ENCODE results near the gene SNRK.

The SNRK gene

GRCh38 chr3:43388175-43388574 lies 101.8 kb downstream of the SNRK start:
- Histone ChIP-seq H2BK15ac (ENCODE audit: low read depth, poor library complexity, severe bottlenecking) (peak overlapping the region; percentile 36), H4K8ac (ENCODE audit: low read length) (no peak overlapping the region)
- WGBS, result 100% methylated on average over 4 of the region's 5 CpGs

GRCh38 chr3:43388915-43389314 lies 102.6 kb downstream of the SNRK start:
- no peak overlapping the region for H3K4me3 ChIP-seq (ENCODE audit: insufficient read depth in 1 of 2, low read depth in 1 of 2, low read length in 2 of 2)
- H2BK12ac ChIP-seq (ENCODE audit: low read length in 2 of 2), result no peak overlapping the region
- no peak overlapping the region for H3K4ac ChIP-seq (ENCODE audit: low read depth in 1 of 2, low read length in 2 of 2)
- H3K4me1 ChIP-seq (ENCODE audit: control insufficient read depth, insufficient read depth, low read depth, low read length), result peaks cover 4% of the 10 kb centered on the region
- no peak overlapping the region for H3K14ac ChIP-seq (ENCODE audit: low read length in 2 of 2)
- peak overlapping the region in 1 of 2 experiments; percentile 14 for H3K18ac ChIP-seq (ENCODE audit: low read depth in 1 of 2, low read length in 2 of 2)
- H2BK120ac ChIP-seq (ENCODE audit: low read depth, low read length), result no peak overlapping the region
- H3K79me1 ChIP-seq (replicated peaks; ENCODE audit: low read length, poor library complexity, severe bottlenecking), result peaks cover 6% of the 10 kb centered on the region
- no peak overlapping the region for H4K91ac ChIP-seq (ENCODE audit: low read length)
- H3K36me3 ChIP-seq (ENCODE audit: control insufficient read depth in 1 of 2, insufficient read depth in 2 of 2, low read depth in 1 of 2, low read length in 2 of 2), result peaks cover 0 to 4% of the 10 kb centered on the region in 2 experiments
- no peaks in the 10 kb centered on the region for H3K9me3 ChIP-seq (ENCODE audit: control insufficient read depth, low read length)
- no peak overlapping the region for H2AFZ ChIP-seq (ENCODE audit: low read depth, low read length)
- H3K27me3 ChIP-seq (ENCODE audit: control insufficient read depth in 1 of 2, insufficient read depth in 1 of 2, low read length in 2 of 2), result no peaks in the 10 kb centered on the region
- no peak overlapping the region for H4K8ac ChIP-seq (ENCODE audit: low read length)
- no peak overlapping the region for H3K9ac ChIP-seq (ENCODE audit: low read length)
- H3K23ac ChIP-seq (ENCODE audit: low read length in 2 of 2), result no peak overlapping the region
- peak; percentile 37 for DNase-seq
- no peak overlapping the region for H2AK5ac ChIP-seq (ENCODE audit: low read length, severe bottlenecking)
- H2BK15ac ChIP-seq (ENCODE audit: low read depth, poor library complexity, severe bottlenecking), result no peak overlapping the region
- no peak overlapping the region for H2BK5ac ChIP-seq (ENCODE audit: low read depth, low read length, poor library complexity, severe bottlenecking)
- no peak overlapping the region for H3K4me2 ChIP-seq (ENCODE audit: low read length, poor library complexity, severe bottlenecking)
- H3K27ac ChIP-seq (ENCODE audit: low read length, poor library complexity, severe bottlenecking), result no peak overlapping the region

More at GRCh38 chr3:43388175-43388574, 101.8 kb downstream of the SNRK start:
- Histone ChIP-seq H3K23ac (ENCODE audit: low read length in 2 of 2) (no peak overlapping the region), H2BK120ac (ENCODE audit: low read depth, low read length) (no peak overlapping the region), H3K4ac (ENCODE audit: low read depth in 1 of 2, low read length in 2 of 2) (peak overlapping the region in 1 of 2 experiments; percentile 41), H2AFZ (ENCODE audit: low read depth, low read length) (no peak overlapping the region), H2BK5ac (ENCODE audit: low read depth, low read length, poor library complexity, severe bottlenecking) (no peak overlapping the region), H3K4me1 (ENCODE audit: control insufficient read depth, insufficient read depth, low read depth, low read length) (peaks cover 4% of the 10 kb centered on the region), H3K27me3 (ENCODE audit: control insufficient read depth in 1 of 2, insufficient read depth in 1 of 2, low read length in 2 of 2) (no peaks in the 10 kb centered on the region), H3K36me3 (ENCODE audit: control insufficient read depth in 1 of 2, insufficient read depth in 2 of 2, low read depth in 1 of 2, low read length in 2 of 2) (peaks cover 0 to 4% of the 10 kb centered on the region in 2 experiments), H3K27ac (ENCODE audit: low read length, poor library complexity, severe bottlenecking) (no peak overlapping the region), H3K79me1 (replicated peaks; ENCODE audit: low read length, poor library complexity, severe bottlenecking) (peaks cover 6% of the 10 kb centered on the region), H3K9me3 (ENCODE audit: control insufficient read depth, low read length) (no peaks in the 10 kb centered on the region), H2BK12ac (ENCODE audit: low read length in 2 of 2) (peak overlapping the region in 1 of 2 experiments; percentile 83), H3K9ac (ENCODE audit: low read length) (no peak overlapping the region), H2AK5ac (ENCODE audit: low read length, severe bottlenecking) (no peak overlapping the region), H3K4me2 (ENCODE audit: low read length, poor library complexity, severe bottlenecking) (no peak overlapping the region), H3K18ac (ENCODE audit: low read depth in 1 of 2, low read length in 2 of 2) (peak overlapping the region in 1 of 2 experiments; percentile 37), H3K14ac (ENCODE audit: low read length in 2 of 2) (no peak overlapping the region), H4K91ac (ENCODE audit: low read length) (no peak overlapping the region), H3K4me3 (ENCODE audit: insufficient read depth in 1 of 2, low read depth in 1 of 2, low read length in 2 of 2) (no peak overlapping the region)
- DNase-seq, result no peak

- Histone ChIP-seq H3K23ac (ENCODE audit: low read length in 2 of 2) (no peak overlapping the region), H3K4me1 (ENCODE audit: control insufficient read depth, insufficient read depth, low read depth, low read length) (peaks cover 4% of the 10 kb centered on the region), H4K8ac (ENCODE audit: low read length) (peak overlapping the region; percentile 85), H2AK5ac (ENCODE audit: low read length, severe bottlenecking) (no peak overlapping the region), H3K4ac (ENCODE audit: low read depth in 1 of 2, low read length in 2 of 2) (peak overlapping the region; percentile 19 to 76), H3K79me1 (replicated peaks; ENCODE audit: low read length, poor library complexity, severe bottlenecking) (peaks cover 6% of the 10 kb centered on the region), H2AFZ (ENCODE audit: low read depth, low read length) (no peak overlapping the region), H3K4me3 (ENCODE audit: insufficient read depth in 1 of 2, low read depth in 1 of 2, low read length in 2 of 2) (no peak overlapping the region), H3K27ac (ENCODE audit: low read length, poor library complexity, severe bottlenecking) (no peak overlapping the region), H2BK5ac (ENCODE audit: low read depth, low read length, poor library complexity, severe bottlenecking) (no peak overlapping the region), H2BK120ac (ENCODE audit: low read depth, low read length) (peak overlapping the region; percentile 35), H3K4me2 (ENCODE audit: low read length, poor library complexity, severe bottlenecking) (no peak overlapping the region), H3K18ac (ENCODE audit: low read depth in 1 of 2, low read length in 2 of 2) (peak overlapping the region; percentile 58 to 76), H2BK15ac (ENCODE audit: low read depth, poor library complexity, severe bottlenecking) (no peak overlapping the region), H3K27me3 (ENCODE audit: control insufficient read depth in 1 of 2, insufficient read depth in 1 of 2, low read length in 2 of 2) (no peaks in the 10 kb centered on the region), H3K9ac (ENCODE audit: low read length) (no peak overlapping the region), H4K91ac (ENCODE audit: low read length) (peak overlapping the region; percentile 94), H2BK12ac (ENCODE audit: low read length in 2 of 2) (peak overlapping the region; percentile 7 to 81), H3K9me3 (ENCODE audit: control insufficient read depth, low read length) (no peaks in the 10 kb centered on the region), H3K14ac (ENCODE audit: low read length in 2 of 2) (no peak overlapping the region), H3K36me3 (ENCODE audit: control insufficient read depth in 1 of 2, insufficient read depth in 2 of 2, low read depth in 1 of 2, low read length in 2 of 2) (peaks cover 0 to 4% of the 10 kb centered on the region in 2 experiments)
- DNase-seq, result peak; percentile 93
- 19% methylated on average over 7 of the region's 10 CpGs for WGBS
Observed at GRCh38 chr3:43389388-43390254, 103.3 kb downstream of the SNRK start.

GRCh38 chr3:43390255-43390588 lies 103.9 kb downstream of the SNRK start:
- Histone ChIP-seq H3K4me2 (ENCODE audit: low read length, poor library complexity, severe bottlenecking) (no peak overlapping the region), H2BK12ac (ENCODE audit: low read length in 2 of 2) (peak overlapping the region; percentile 7 to 81), H3K27ac (ENCODE audit: low read length, poor library complexity, severe bottlenecking) (no peak overlapping the region), H2AK5ac (ENCODE audit: low read length, severe bottlenecking) (no peak overlapping the region), H2AFZ (ENCODE audit: low read depth, low read length) (no peak overlapping the region), H3K18ac (ENCODE audit: low read depth in 1 of 2, low read length in 2 of 2) (peak overlapping the region; percentile 58 to 76), H3K23ac (ENCODE audit: low read length in 2 of 2) (no peak overlapping the region), H2BK5ac (ENCODE audit: low read depth, low read length, poor library complexity, severe bottlenecking) (no peak overlapping the region), H3K9ac (ENCODE audit: low read length) (no peak overlapping the region), H3K4me1 (ENCODE audit: control insufficient read depth, insufficient read depth, low read depth, low read length) (peaks cover 4% of the 10 kb centered on the region), H4K8ac (ENCODE audit: low read length) (peak overlapping the region; percentile 85), H3K4ac (ENCODE audit: low read depth in 1 of 2, low read length in 2 of 2) (peak overlapping the region; percentile 19 to 76), H3K27me3 (ENCODE audit: control insufficient read depth in 1 of 2, insufficient read depth in 1 of 2, low read length in 2 of 2) (no peaks in the 10 kb centered on the region), H2BK120ac (ENCODE audit: low read depth, low read length) (peak overlapping the region; percentile 67), H2BK15ac (ENCODE audit: low read depth, poor library complexity, severe bottlenecking) (no peak overlapping the region), H3K36me3 (ENCODE audit: control insufficient read depth in 1 of 2, insufficient read depth in 2 of 2, low read depth in 1 of 2, low read length in 2 of 2) (peaks cover 0 to 4% of the 10 kb centered on the region in 2 experiments), H3K4me3 (ENCODE audit: insufficient read depth in 1 of 2, low read depth in 1 of 2, low read length in 2 of 2) (no peak overlapping the region), H4K91ac (ENCODE audit: low read length) (peak overlapping the region; percentile 94), H3K14ac (ENCODE audit: low read length in 2 of 2) (no peak overlapping the region), H3K79me1 (replicated peaks; ENCODE audit: low read length, poor library complexity, severe bottlenecking) (peaks cover 6% of the 10 kb centered on the region), H3K9me3 (ENCODE audit: control insufficient read depth, low read length) (no peaks in the 10 kb centered on the region)
- no peak for DNase-seq
- 94% methylated on average over 1 of the region's 1 CpG for WGBS

All from mesenchymal stem cell (in vitro differentiated cells and primary cell).